A549 treated with Mapracorat at 1 μM for 4 hours (cell line): ENCODE measurements around the gene KIF9. TPM values are rescaled to one million over a fixed set of nuclear protein-coding genes. Genes with fewer than 3 reads are reported as not detected.

Experiments used
- total RNA-seq: library from RNA; stranded (reverse); fragments of 200-300 nt; extraction: Qiagen RNA extraction; gene quantifications from 5 replicates; pipeline ENCODE4 v1.2.3, GENCODE V29; 2022

Gene KIF9, protein sequence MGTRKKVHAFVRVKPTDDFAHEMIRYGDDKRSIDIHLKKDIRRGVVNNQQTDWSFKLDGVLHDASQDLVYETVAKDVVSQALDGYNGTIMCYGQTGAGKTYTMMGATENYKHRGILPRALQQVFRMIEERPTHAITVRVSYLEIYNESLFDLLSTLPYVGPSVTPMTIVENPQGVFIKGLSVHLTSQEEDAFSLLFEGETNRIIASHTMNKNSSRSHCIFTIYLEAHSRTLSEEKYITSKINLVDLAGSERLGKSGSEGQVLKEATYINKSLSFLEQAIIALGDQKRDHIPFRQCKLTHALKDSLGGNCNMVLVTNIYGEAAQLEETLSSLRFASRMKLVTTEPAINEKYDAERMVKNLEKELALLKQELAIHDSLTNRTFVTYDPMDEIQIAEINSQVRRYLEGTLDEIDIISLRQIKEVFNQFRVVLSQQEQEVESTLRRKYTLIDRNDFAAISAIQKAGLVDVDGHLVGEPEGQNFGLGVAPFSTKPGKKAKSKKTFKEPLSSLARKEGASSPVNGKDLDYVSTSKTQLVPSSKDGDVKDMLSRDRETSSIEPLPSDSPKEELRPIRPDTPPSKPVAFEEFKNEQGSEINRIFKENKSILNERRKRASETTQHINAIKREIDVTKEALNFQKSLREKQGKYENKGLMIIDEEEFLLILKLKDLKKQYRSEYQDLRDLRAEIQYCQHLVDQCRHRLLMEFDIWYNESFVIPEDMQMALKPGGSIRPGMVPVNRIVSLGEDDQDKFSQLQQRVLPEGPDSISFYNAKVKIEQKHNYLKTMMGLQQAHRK
- 19.6 to 23.8 TPM (median 21.7 TPM) in 5 replicates for total RNA-seq

DNA sequence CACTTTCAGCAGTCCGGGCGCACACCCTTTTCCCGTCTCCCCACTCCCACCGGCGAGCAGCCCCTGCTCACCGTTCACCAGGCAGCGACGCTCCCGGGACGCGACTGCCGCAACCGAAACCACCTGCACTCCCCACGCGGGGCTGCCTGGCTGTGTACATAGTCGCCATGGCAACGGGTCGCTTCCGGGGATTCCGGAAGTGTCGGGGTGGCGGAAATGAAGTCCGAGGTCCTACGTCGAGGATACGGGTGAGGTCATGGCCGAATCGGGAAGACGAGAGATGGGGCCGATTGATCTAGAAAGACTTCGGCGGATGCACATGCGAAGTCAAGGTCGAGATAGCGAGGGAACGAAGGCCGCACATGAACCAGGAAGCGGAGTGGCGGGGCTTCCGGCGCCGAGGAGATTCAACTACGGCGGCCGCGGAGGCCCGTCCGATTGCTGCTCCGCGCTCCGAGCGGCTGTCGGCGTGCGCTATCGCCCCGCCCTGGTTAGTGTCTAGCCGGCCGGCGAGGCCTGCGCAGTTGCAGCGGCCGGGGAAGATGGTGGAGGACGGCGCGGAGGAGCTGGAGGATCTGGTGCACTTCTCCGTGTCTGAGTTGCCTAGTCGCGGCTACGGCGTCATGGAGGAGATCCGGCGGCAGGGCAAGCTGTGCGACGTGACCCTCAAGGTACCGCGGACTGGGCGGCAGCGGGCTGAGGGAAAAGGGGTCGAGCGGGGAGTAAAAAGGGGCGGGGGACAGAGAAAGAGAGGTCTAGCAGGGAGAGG, at the start of gene KIF9, which contains the start of gene KLHL18:
KIF9 (minus strand) TSS at position 376 of the 769 bp plus-strand sequence. CDS start 5,425 bp downstream, outside the sequence.
KLHL18 (plus strand) TSS at position 521 of the 769 bp plus-strand sequence; CDS start at position 543, 22 bp downstream.

Other genes with a start within 250 kb of the KIF9 start
- 16.3 to 22.9 TPM (median 18.8 TPM) in 5 replicates for gene SETD2, start 118.7 kb downstream of the KIF9 start, total RNA-seq
- 16.1 to 22.0 TPM (median 20.3 TPM) in 5 replicates for gene KLHL18, start 145 bp upstream of the KIF9 start, total RNA-seq
- gene PTPN23, start 98.2 kb upstream of the KIF9 start, total RNA-seq: 15.2 to 22.7 TPM (median 22.1 TPM) in 5 replicates
- gene SCAP, start 193.1 kb upstream of the KIF9 start, total RNA-seq: 19.6 to 28.5 TPM (median 27.8 TPM) in 5 replicates
- gene ELP6, start 230.9 kb upstream of the KIF9 start, total RNA-seq: 25.3 to 29.2 TPM (median 28.5 TPM) in 5 replicates